Measurements from ENCODE around the gene LGR5.

DNA sequence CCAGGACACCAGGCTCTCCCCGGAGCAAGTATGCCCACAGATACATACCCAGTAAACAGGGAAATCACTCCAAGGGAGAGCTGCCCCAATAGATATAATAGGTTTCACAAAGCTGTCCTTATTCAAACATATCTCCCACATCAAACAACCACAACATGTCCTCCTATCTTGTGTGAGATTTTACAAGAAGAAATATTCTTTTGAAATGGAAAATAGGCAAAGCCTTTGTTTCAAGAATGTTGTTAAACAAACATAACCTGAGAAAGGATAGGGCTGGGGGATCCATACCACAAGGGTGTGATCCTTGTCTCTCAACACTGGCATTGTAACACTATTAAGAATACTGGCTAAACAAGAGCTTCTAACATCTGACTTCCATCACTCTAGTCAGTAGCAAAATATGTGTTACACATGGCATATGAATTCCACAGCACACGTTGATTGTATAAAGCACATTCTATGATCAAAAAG, 32.9 kb downstream of the LGR5 start:
- TF ChIP-seq POLR2A (IDR thresholded peaks at IDR 0.05; ENCODE audit: low read length), result no peak
- TF ChIP-seq GATA1 (IDR thresholded peaks at IDR 0.05; ENCODE audit: low read depth, low read length), result no peak

Data from erythroblast (primary cell).